Measurements from ENCODE around the gene NAGA. TPM values are rescaled to one million over a fixed set of nuclear protein-coding genes. Genes with fewer than 3 reads are reported as not detected.
A peak's percentile ranks its signal among the peaks of the same experiment; 100 is the strongest.

NAGA gene
- total and polyA plus RNA-seq, 5 donors from 2014 or later: 12.7 to 29.0 (median 25.1) TPM

DNA sequence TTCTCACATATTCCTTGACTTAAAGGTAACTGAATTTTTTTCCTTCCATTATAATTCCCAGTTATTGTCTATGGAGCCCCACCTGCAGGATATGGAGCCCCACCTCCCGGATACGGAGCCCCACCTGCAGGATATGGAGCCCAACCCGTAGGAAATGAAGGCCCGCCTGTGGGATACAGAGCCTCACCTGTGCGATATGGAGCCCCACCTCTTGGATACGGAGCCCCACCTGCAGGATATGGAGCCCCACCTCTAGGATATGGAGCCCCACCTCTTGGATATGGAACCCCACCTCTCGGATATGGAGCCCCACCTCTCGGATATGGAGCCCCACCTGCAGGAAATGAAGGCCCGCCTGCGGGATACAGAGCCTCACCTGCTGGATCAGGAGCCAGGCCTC, 43.9 kb downstream of the NAGA start:
- Histone ChIP-seq H3K27ac (ENCODE audit: insufficient read depth, low read length, poor library complexity, severe bottlenecking) (no peak overlapping the region), H3K4me3 (ENCODE audit: low read depth, low read length) (peak overlapping the region; percentile 17), H3K36me3 (ENCODE audit: control insufficient read depth, insufficient read depth, low read length) (no peaks in the 10 kb centered on the region), H3K27me3 (ENCODE audit: control insufficient read depth, insufficient read depth, low read length) (no peaks in the 10 kb centered on the region), H3K4me1 (ENCODE audit: control insufficient read depth, insufficient read depth, low read length, poor library complexity, severe bottlenecking) (peaks cover 24% of the 10 kb centered on the region), H3K9me3 (ENCODE audit: control insufficient read depth in 2 of 2, low read length in 2 of 2) (no peaks in the 10 kb centered on the region)
- Mint-ChIP-seq H3K4me3 (peak overlapping the region in 2 of 4 donors; percentile 35 to 38), H3K27me3 (no peaks in the 10 kb centered on the region), H3K4me1 (peaks cover 28 to 52% (median 36%) of the 10 kb centered on the region in 4 donors), H3K27ac (peak overlapping the region in 1 of 3 donors; percentile 36), H3K36me3 (peaks cover 6% of the 10 kb centered on the region), H3K9me3 (peaks cover 0 to 2% (median 0%) of the 10 kb centered on the region in 7 donors)
- DNase-seq: no peak
- ATAC-seq (ENCODE audit: low read depth in 2 of 2): no peak

DNA sequence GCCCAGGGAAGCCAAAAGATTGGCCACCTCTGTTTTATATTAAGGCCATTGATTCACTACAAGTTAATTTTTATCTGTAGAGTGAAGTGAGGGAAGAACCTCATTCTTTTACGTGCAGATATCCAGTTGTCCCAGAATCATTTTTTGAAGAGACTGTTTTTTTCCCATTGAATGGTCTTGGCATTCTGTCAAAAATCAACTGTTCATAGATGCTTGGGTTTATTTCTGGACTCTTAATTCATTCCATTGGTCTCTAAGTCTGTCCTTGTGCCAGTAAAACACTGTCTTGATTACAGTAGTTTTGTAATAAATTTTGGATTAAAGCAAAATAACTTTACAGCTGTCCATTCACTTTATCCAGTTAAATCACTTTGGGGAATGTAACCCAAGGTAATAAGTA, 45.2 kb downstream of the NAGA start:
- Histone ChIP-seq H3K4me3 (ENCODE audit: low read depth, low read length) (no peak overlapping the region), H3K4me1 (ENCODE audit: control insufficient read depth, insufficient read depth, low read length, poor library complexity, severe bottlenecking) (peaks cover 11% of the 10 kb centered on the region), H3K36me3 (ENCODE audit: control insufficient read depth, insufficient read depth, low read length) (peaks cover 1% of the 10 kb centered on the region), H3K9me3 (ENCODE audit: control insufficient read depth in 2 of 2, low read length in 2 of 2) (no peaks in the 10 kb centered on the region), H3K27me3 (ENCODE audit: control insufficient read depth, insufficient read depth, low read length) (no peaks in the 10 kb centered on the region), H3K27ac (ENCODE audit: insufficient read depth, low read length, poor library complexity, severe bottlenecking) (no peak overlapping the region)
- H3K27ac Mint-ChIP-seq: no peak overlapping the region
- peaks cover 0 to 2% (median 0%) of the 10 kb centered on the region in 7 donors for H3K9me3 Mint-ChIP-seq
- no peaks in the 10 kb centered on the region for H3K27me3 Mint-ChIP-seq
- no peak overlapping the region for H3K4me3 Mint-ChIP-seq
- H3K36me3 Mint-ChIP-seq: peaks cover 6% of the 10 kb centered on the region
- ATAC-seq (ENCODE audit: low read depth in 2 of 2) (no peak), DNase-seq (no peak)
- peaks cover 17 to 41% (median 25%) of the 10 kb centered on the region in 4 donors for H3K4me1 Mint-ChIP-seq

DNA sequence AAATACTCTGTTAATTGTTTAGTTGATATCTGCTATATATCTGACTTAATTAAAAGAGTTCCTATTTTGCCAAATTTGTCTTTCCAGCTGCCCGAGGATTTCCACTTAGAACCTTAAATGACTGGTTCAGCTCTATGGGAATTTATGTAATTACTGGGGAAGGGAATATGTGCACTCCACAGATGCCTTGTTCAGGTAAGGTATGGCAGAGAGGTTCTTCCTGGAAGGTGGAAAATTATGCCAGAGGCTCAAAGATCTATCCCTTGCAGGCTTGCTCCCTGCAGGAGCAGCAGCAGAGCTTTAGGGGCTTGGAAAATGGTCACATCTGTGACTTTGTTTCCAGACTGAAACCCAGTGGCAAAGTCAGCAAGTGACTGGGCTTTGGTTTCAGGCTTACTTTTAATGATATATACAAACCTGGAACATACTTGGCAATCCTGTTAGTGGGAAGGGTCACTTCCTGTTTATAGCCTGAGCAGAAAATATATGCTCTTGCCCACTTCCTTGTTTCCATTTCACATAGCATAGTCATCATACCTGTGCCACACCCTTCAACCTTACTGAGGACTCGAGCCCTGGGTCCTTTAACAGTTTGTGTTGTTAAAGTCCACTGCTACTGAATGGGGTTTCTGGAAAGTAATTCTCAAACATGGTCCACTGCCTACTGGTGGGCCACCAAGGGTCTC, 48.3 kb downstream of the NAGA start:
- H3K4me3 ChIP-seq (ENCODE audit: low read depth, low read length): peak overlapping the region; percentile 7
- peaks cover 11% of the 10 kb centered on the region for H3K4me1 ChIP-seq (ENCODE audit: control insufficient read depth, insufficient read depth, low read length, poor library complexity, severe bottlenecking)
- H3K27ac ChIP-seq (ENCODE audit: insufficient read depth, low read length, poor library complexity, severe bottlenecking): no peak overlapping the region
- no peaks in the 10 kb centered on the region for H3K27me3 ChIP-seq (ENCODE audit: control insufficient read depth, insufficient read depth, low read length)
- DNase-seq (peak in 1 of 3 donors; percentile 78), ATAC-seq (ENCODE audit: low read depth in 2 of 2) (peak; percentile 20 to 78)
- peaks cover 15 to 36% (median 21%) of the 10 kb centered on the region in 4 donors for H3K4me1 Mint-ChIP-seq
- peaks cover 0 to 3% (median 0%) of the 10 kb centered on the region in 7 donors for H3K9me3 Mint-ChIP-seq
- H3K36me3 ChIP-seq (ENCODE audit: control insufficient read depth, insufficient read depth, low read length): peaks cover 3% of the 10 kb centered on the region
- peak overlapping the region; percentile 67 to 83 (median 76) for H3K27ac Mint-ChIP-seq
- H3K9me3 ChIP-seq (ENCODE audit: control insufficient read depth in 2 of 2, low read length in 2 of 2): no peaks in the 10 kb centered on the region
- H3K27me3 Mint-ChIP-seq: peaks cover 12% of the 10 kb centered on the region
- peaks cover 4% of the 10 kb centered on the region for H3K36me3 Mint-ChIP-seq
- peak overlapping the region in 2 of 4 donors; percentile 31 to 58 for H3K4me3 Mint-ChIP-seq

DNA sequence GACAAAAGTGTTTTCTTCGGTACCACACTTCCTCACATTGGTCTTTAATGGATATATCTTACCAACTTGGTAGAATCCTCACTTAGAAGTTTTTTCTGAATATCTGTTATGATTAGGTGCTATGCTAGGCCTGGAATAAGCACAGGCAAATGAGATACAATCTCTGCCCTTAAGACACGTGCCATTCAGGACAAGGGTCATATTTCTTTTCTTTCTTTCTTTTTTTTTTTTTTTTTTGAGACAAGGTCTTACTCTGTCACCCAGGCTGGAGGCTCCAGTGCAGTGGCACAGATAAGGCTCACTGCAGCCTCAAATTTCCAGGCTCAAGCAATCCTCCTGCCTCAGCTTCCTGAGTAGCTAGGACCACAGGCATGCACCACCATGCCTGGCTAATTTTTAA, 49.0 kb downstream of the NAGA start:
- peaks cover 0 to 3% (median 0%) of the 10 kb centered on the region in 7 donors for H3K9me3 Mint-ChIP-seq

DNA sequence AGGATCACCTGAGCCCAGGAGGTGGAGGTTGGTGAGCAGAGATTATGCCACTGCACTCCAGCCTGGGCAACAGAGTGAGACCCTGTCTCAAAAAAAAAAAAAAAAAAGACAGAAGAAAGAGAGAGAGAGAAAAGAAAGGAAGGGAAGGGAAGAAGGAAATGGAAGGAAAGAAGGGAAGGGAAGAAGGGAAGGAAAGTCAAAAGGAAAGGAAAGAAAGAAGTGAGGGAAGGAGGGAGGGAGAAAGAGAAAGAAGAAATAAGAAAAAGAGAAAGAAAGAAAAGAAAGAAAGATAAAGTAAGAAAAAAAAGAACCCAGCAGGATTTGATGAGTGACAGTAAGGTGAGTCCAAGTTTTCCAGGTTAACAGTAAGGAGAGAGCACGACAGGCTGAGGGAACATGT, 52.4 kb downstream of the NAGA start:
- peaks cover 11% of the 10 kb centered on the region for H3K4me1 ChIP-seq (ENCODE audit: control insufficient read depth, insufficient read depth, low read length, poor library complexity, severe bottlenecking)
- no peak for DNase-seq
- Mint-ChIP-seq H3K4me3 (no peak overlapping the region), H3K4me1 (peaks cover 10 to 18% (median 13%) of the 10 kb centered on the region in 4 donors), H3K36me3 (peaks cover 7% of the 10 kb centered on the region), H3K27me3 (peaks cover 37% of the 10 kb centered on the region), H3K9me3 (peaks cover 0 to 6% (median 0%) of the 10 kb centered on the region in 7 donors), H3K27ac (no peak overlapping the region)
- H3K4me3 ChIP-seq (ENCODE audit: low read depth, low read length): no peak overlapping the region
- peaks cover 3% of the 10 kb centered on the region for H3K36me3 ChIP-seq (ENCODE audit: control insufficient read depth, insufficient read depth, low read length)
- no peak overlapping the region for H3K27ac ChIP-seq (ENCODE audit: insufficient read depth, low read length, poor library complexity, severe bottlenecking)
- ATAC-seq (ENCODE audit: low read depth in 2 of 2): no peak
- H3K9me3 ChIP-seq (ENCODE audit: control insufficient read depth in 2 of 2, low read length in 2 of 2): no peaks in the 10 kb centered on the region
- no peaks in the 10 kb centered on the region for H3K27me3 ChIP-seq (ENCODE audit: control insufficient read depth, insufficient read depth, low read length)

More for the DNA sequence above, 49.0 kb downstream of the NAGA start:
- DNase-seq (no peak), ATAC-seq (ENCODE audit: low read depth in 2 of 2) (no peak)
- H3K4me3 Mint-ChIP-seq: no peak overlapping the region
- Histone ChIP-seq H3K4me1 (ENCODE audit: control insufficient read depth, insufficient read depth, low read length, poor library complexity, severe bottlenecking) (peaks cover 11% of the 10 kb centered on the region), H3K27ac (ENCODE audit: insufficient read depth, low read length, poor library complexity, severe bottlenecking) (no peak overlapping the region), H3K4me3 (ENCODE audit: low read depth, low read length) (no peak overlapping the region), H3K9me3 (ENCODE audit: control insufficient read depth in 2 of 2, low read length in 2 of 2) (no peaks in the 10 kb centered on the region), H3K36me3 (ENCODE audit: control insufficient read depth, insufficient read depth, low read length) (peaks cover 3% of the 10 kb centered on the region), H3K27me3 (ENCODE audit: control insufficient read depth, insufficient read depth, low read length) (no peaks in the 10 kb centered on the region)
- peaks cover 13 to 33% (median 19%) of the 10 kb centered on the region in 4 donors for H3K4me1 Mint-ChIP-seq
- no peak overlapping the region for H3K27ac Mint-ChIP-seq
- peaks cover 7% of the 10 kb centered on the region for H3K36me3 Mint-ChIP-seq
- peaks cover 19% of the 10 kb centered on the region for H3K27me3 Mint-ChIP-seq

DNA sequence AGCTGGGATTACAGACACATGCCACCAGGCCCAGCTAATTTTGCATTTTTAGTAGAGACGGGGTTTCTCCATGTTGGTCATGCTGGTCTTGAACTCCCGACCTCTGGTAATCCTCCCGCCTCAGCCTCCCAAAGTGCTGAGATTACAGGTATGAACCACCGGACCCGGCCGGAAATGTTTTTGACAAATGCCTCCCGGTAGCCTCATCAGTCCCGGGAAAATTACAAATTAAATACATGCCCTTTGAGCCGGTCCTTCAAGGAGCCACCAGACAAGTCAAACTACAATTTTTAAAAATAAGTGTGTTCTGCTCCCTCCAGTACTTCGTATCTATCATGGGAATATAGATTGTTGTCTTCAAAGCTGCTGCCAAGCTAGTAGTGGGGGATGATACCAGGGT, 54.5 kb downstream of the NAGA start:
- H3K27ac ChIP-seq (ENCODE audit: insufficient read depth, low read length, poor library complexity, severe bottlenecking): no peak overlapping the region

DNA sequence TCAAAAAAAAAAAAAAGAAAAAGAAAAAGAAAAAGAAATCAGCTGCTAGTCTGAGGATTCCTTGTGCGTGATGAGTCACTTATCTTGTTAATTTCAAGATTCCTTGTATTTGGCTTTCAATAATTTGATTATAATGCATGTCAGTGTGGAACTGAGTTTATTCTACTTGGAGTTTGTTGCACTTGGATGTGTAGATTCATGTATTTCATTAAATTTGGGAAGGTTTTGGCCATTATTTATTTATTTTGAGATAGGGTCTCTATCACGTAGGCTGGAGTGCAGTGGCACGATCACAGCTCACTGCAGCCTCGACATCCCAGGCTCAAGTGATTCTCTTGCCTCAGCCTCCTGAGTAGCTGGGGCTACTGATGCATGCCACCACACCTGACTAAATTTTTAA, 57.2 kb downstream of the NAGA start:
- ATAC-seq (ENCODE audit: low read depth in 2 of 2): no peak

More for the DNA sequence above, 54.5 kb downstream of the NAGA start:
- H3K27me3 Mint-ChIP-seq: peaks cover 37% of the 10 kb centered on the region
- peaks cover 3% of the 10 kb centered on the region for H3K36me3 ChIP-seq (ENCODE audit: control insufficient read depth, insufficient read depth, low read length)
- H3K9me3 Mint-ChIP-seq: peaks cover 0 to 11% (median 1%) of the 10 kb centered on the region in 7 donors
- peaks cover 7% of the 10 kb centered on the region for H3K36me3 Mint-ChIP-seq
- ATAC-seq (ENCODE audit: low read depth in 2 of 2) (no peak), DNase-seq (no peak)
- H3K9me3 ChIP-seq (ENCODE audit: control insufficient read depth in 2 of 2, low read length in 2 of 2): no peaks in the 10 kb centered on the region
- peak overlapping the region in 1 of 3 donors; percentile 30 for H3K27ac Mint-ChIP-seq
- no peak overlapping the region for H3K4me3 ChIP-seq (ENCODE audit: low read depth, low read length)
- H3K4me3 Mint-ChIP-seq: no peak overlapping the region
- H3K4me1 ChIP-seq (ENCODE audit: control insufficient read depth, insufficient read depth, low read length, poor library complexity, severe bottlenecking): no peaks in the 10 kb centered on the region
- no peaks in the 10 kb centered on the region for H3K27me3 ChIP-seq (ENCODE audit: control insufficient read depth, insufficient read depth, low read length)
- H3K4me1 Mint-ChIP-seq: peaks cover 0 to 4% (median under 1%) of the 10 kb centered on the region in 4 donors

DNA sequence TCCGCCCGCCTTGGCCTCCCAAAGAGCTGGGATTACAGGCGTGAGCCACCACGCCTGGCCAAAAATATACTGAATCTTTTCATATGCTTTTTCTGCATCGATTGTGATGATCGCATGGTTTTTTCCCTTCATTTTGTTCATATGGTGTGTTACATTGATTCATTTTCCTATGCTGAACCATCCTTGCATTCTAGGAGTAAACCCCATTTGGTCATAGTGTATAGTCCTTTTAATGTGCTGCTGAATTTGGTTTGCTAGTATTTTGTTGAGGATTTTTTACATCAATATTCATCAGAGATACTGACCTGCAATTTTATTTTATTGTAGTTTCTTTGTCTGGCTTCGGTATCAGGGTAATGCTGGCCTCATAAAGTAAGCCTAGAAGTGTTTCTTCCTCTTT, 59.8 kb downstream of the NAGA start:
- H3K27ac ChIP-seq (ENCODE audit: insufficient read depth, low read length, poor library complexity, severe bottlenecking): no peak overlapping the region
- H3K4me3 ChIP-seq (ENCODE audit: low read depth, low read length): no peak overlapping the region
- Mint-ChIP-seq H3K36me3 (no peaks in the 10 kb centered on the region), H3K27me3 (peaks cover 13% of the 10 kb centered on the region), H3K27ac (no peak overlapping the region), H3K9me3 (peaks cover 0 to 15% (median 9%) of the 10 kb centered on the region in 7 donors), H3K4me1 (no peaks in the 10 kb centered on the region), H3K4me3 (no peak overlapping the region)
- H3K36me3 ChIP-seq (ENCODE audit: control insufficient read depth, insufficient read depth, low read length): no peaks in the 10 kb centered on the region
- ATAC-seq (ENCODE audit: low read depth in 2 of 2): no peak
- no peaks in the 10 kb centered on the region for H3K27me3 ChIP-seq (ENCODE audit: control insufficient read depth, insufficient read depth, low read length)
- no peaks in the 10 kb centered on the region for H3K4me1 ChIP-seq (ENCODE audit: control insufficient read depth, insufficient read depth, low read length, poor library complexity, severe bottlenecking)
- H3K9me3 ChIP-seq (ENCODE audit: control insufficient read depth in 2 of 2, low read length in 2 of 2): peaks cover 10 to 16% of the 10 kb centered on the region in 2 experiments
- DNase-seq: no peak

More for the DNA sequence above, 57.2 kb downstream of the NAGA start:
- H3K4me3 ChIP-seq (ENCODE audit: low read depth, low read length): no peak overlapping the region
- Mint-ChIP-seq H3K4me3 (no peak overlapping the region), H3K27ac (no peak overlapping the region), H3K4me1 (no peaks in the 10 kb centered on the region), H3K36me3 (peaks cover 7% of the 10 kb centered on the region), H3K9me3 (peaks cover 0 to 14% (median 8%) of the 10 kb centered on the region in 7 donors), H3K27me3 (peaks cover 28% of the 10 kb centered on the region)
- H3K36me3 ChIP-seq (ENCODE audit: control insufficient read depth, insufficient read depth, low read length): no peaks in the 10 kb centered on the region
- H3K9me3 ChIP-seq (ENCODE audit: control insufficient read depth in 2 of 2, low read length in 2 of 2): peaks cover 10 to 16% of the 10 kb centered on the region in 2 experiments
- H3K4me1 ChIP-seq (ENCODE audit: control insufficient read depth, insufficient read depth, low read length, poor library complexity, severe bottlenecking): no peaks in the 10 kb centered on the region
- no peak overlapping the region for H3K27ac ChIP-seq (ENCODE audit: insufficient read depth, low read length, poor library complexity, severe bottlenecking)
- DNase-seq: no peak
- no peaks in the 10 kb centered on the region for H3K27me3 ChIP-seq (ENCODE audit: control insufficient read depth, insufficient read depth, low read length)
